ENCODE results near the gene PRSS2. TPM values are rescaled to one million over a fixed set of nuclear protein-coding genes. Genes with fewer than 3 reads are reported as not detected.
"Not testable (repeated sequence)": the region's sequence is repeated elsewhere in the genome, so short reads cannot be mapped to it uniquely, and the experiment has no call there.

PRSS2 gene
- not detected for polyA plus RNA-seq (2012; ENCODE audit: insufficient read depth, insufficient read length, low read depth)

DNA sequence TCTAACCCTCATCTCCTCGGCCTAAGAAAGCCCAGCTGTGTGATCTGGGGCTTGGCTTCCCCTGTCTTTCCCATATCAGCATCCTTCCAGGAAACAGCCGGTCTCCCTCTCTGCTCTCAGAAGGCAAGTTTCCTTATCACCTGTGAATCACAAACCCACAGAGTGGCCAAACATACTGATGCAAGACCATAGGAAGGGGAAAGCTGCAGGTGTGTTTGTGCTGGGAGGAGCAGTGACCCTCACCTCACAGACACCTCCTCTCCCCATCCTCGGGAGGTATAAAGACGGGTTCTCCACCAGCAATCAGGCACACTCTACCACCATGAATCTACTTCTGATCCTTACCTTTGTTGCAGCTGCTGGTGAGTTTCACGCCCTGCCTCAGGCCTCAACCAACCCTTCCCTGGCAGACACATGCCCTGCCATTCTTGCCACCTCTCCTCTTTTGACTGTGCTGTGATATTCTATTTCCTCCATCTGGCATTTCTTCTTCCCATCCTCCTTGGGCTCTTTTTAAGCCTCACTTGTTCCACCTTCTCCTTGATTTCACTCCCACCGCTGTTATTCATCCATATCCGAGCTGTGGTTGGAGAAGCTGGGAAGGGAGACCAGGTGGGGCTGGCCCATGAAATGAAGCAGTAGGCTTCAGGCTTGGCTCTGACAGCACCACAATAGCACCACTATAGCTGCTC, at the start of gene PRSS2:
Gene PRSS2 (plus strand): TSS at position 310 of the 692 bp plus-strand sequence. CDS start 13 bp downstream, at position 323.
- Histone ChIP-seq H3K27me3 (no peaks in the 10 kb centered on the region), H3K9me3 (no peaks in the 10 kb centered on the region), H3K4me3 (ENCODE audit: low read depth, low read length) (no peak within 1 kb of the TSS), H3K36me3 (no peaks in the 10 kb centered on the region), H3K4me1 (no peaks in the 10 kb centered on the region)
- TF ChIP-seq, protein P1, sequence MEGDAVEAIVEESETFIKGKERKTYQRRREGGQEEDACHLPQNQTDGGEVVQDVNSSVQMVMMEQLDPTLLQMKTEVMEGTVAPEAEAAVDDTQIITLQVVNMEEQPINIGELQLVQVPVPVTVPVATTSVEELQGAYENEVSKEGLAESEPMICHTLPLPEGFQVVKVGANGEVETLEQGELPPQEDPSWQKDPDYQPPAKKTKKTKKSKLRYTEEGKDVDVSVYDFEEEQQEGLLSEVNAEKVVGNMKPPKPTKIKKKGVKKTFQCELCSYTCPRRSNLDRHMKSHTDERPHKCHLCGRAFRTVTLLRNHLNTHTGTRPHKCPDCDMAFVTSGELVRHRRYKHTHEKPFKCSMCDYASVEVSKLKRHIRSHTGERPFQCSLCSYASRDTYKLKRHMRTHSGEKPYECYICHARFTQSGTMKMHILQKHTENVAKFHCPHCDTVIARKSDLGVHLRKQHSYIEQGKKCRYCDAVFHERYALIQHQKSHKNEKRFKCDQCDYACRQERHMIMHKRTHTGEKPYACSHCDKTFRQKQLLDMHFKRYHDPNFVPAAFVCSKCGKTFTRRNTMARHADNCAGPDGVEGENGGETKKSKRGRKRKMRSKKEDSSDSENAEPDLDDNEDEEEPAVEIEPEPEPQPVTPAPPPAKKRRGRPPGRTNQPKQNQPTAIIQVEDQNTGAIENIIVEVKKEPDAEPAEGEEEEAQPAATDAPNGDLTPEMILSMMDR (IDR thresholded peaks at IDR 0.05; ENCODE audit: low read depth, low read length) = no peak
- no peak for DNase-seq

DNA sequence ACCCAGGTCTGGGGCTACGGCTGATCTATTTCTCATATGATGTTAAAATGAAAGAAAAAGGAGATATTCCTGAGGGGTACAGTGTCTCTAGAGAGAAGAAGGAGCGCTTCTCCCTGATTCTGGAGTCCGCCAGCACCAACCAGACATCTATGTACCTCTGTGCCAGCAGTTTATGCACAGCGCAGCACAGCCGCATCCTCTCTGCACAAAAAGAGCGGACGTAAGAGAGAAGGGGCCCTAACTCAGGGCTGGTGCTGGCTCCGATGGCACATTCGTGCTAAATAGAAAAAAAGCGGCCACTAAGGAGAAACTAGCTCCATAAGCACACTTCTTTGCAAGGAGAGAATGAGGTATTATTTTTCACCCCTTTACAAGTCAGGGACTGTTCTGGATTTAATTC, 49.8 kb upstream of the PRSS2 start:
- DNase-seq = no peak
- Histone ChIP-seq H3K27me3 (no peaks in the 10 kb centered on the region), H3K4me3 (ENCODE audit: low read depth, low read length) (no peak overlapping the region), H3K36me3 (no peaks in the 10 kb centered on the region), H3K4me1 (no peaks in the 10 kb centered on the region), H3K9me3 (no peaks in the 10 kb centered on the region)
- TF ChIP-seq, protein P1 (IDR thresholded peaks at IDR 0.05; ENCODE audit: low read depth, low read length) = no peak

DNA sequence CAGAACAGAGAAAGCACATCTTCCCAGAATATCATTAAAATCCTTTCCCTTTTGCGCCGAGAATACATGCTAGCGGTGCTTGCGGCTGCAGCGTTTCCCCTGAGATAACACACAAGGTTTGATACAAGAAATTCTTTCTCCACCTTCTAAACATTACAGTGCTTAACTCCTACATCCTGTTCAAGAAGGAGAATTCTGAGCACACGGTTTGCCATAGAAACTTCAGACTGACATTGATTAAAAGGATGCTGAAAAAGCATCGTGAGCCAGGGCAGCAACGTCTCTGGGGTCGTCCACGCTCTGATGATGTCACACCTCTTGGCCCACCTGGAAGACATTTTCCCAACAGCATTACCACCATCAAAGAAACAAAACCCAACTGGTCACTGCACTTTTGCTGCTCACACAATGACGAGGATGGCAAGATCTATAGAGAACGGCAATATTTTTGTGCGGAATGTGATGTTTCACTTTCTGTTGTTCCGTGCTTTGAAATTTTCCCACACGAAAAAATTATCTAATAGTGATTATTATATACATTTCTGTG, 48.4 kb upstream of the PRSS2 start:
- TF ChIP-seq, protein P1 (IDR thresholded peaks at IDR 0.05; ENCODE audit: low read depth, low read length) = no peak
- Histone ChIP-seq H3K36me3 (no peaks in the 10 kb centered on the region), H3K4me3 (ENCODE audit: low read depth, low read length) (no peak overlapping the region), H3K27me3 (no peaks in the 10 kb centered on the region), H3K4me1 (no peaks in the 10 kb centered on the region), H3K9me3 (no peaks in the 10 kb centered on the region)
- no peak for DNase-seq

DNA sequence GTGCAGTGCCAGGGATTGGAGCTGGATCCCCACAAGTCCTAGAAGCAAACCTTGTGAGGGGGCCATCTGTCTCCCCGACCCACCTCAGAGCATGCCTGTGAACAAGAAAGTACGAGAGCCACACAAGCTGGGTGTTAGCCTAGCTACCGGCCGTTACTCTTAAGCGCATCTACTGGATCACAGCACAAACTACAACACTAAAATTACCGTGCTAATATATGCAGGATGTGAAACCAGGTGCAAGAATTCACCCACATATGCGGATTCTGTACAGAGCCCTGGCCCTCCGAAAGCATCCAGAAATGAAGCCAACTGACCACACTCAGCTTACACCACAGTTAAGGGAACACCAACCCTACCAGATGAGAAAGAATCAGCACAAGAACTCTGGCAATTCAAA, 37.5 kb upstream of the PRSS2 start:
- H3K4me1 ChIP-seq = no peaks in the 10 kb centered on the region
- H3K4me3 ChIP-seq (ENCODE audit: low read depth, low read length) = no peak overlapping the region
- H3K9me3 ChIP-seq = no peaks in the 10 kb centered on the region
- H3K36me3 ChIP-seq = no peaks in the 10 kb centered on the region
- DNase-seq = no peak
- H3K27me3 ChIP-seq = no peaks in the 10 kb centered on the region
- TF ChIP-seq, protein P1 (IDR thresholded peaks at IDR 0.05; ENCODE audit: low read depth, low read length) = no peak

DNA sequence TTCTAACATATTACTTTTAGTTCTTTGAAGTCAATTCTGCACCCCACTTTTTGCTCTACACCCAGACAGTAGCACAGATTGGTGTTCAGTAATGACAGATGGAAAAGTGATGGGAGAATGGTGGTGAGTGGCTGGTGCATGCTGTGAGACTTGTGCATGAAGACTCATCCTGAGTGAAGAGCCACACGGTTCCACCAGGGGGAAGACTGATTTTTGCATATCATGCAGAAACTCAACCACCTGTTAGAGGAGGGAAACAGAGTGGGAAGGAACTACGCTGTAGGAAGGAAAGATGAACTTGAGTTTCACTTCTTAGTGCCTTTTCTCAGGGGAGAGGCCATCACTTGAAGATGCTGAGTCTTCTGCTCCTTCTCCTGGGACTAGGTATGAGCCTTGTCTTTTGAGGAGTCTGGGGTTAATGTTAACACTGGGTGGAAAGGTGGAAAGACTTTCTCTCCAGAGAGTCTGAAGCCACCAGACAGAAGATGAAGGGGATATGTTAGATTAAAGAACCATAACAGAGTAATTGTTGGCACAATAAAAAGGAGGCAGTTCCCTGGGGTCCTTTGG, 30.8 kb upstream of the PRSS2 start:
- Histone ChIP-seq H3K36me3 (no peaks in the 10 kb centered on the region), H3K4me1 (no peaks in the 10 kb centered on the region), H3K9me3 (no peaks in the 10 kb centered on the region), H3K4me3 (ENCODE audit: low read depth, low read length) (no peak overlapping the region), H3K27me3 (no peaks in the 10 kb centered on the region)
- TF ChIP-seq, protein P1 (IDR thresholded peaks at IDR 0.05; ENCODE audit: low read depth, low read length) = no peak
- no peak for DNase-seq

DNA sequence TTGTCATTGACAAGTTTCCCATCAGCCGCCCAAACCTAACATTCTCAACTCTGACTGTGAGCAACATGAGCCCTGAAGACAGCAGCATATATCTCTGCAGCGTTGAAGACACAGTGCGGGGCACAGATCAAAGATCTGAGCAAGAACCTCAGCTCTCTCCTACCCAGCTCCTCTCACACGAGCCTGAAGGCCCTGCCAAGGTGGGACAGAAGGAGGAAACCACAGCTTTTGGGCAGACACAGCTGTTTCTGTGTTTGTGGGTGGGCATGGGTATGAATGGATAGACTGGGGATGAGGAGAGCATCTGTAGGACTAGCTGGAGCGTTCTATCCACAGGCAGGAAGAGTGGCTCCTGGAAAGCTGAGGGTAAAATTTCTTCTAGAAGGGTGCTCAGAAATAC, 30.0 kb upstream of the PRSS2 start:
- Histone ChIP-seq H3K4me1 (no peaks in the 10 kb centered on the region), H3K36me3 (no peaks in the 10 kb centered on the region), H3K9me3 (no peaks in the 10 kb centered on the region), H3K4me3 (ENCODE audit: low read depth, low read length) (no peak overlapping the region), H3K27me3 (no peaks in the 10 kb centered on the region)
- TF ChIP-seq, protein P1 (IDR thresholded peaks at IDR 0.05; ENCODE audit: low read depth, low read length) = no peak
- DNase-seq = no peak

DNA sequence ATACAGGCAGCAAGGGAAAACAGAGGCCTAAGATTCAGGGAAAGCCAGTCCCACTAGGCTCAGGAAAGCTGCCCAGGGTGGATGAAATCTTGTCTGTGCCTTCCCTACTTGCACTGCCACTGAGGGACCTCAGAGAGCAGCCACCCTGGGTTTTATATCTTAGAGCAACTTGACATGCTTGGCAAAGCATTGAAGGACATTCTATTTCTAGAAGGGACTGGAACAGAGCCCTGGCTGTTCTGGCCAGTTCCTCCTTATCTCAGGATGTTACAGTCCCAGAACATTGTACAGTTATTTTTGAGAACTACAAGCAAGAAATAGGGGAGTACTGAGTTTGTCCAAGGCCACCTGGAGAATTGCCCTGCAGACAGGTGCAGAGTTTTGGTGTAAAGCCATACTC, 28.8 kb upstream of the PRSS2 start:
- not testable (repeated sequence) for H3K27me3 ChIP-seq; H3K4me3 ChIP-seq (ENCODE audit: low read depth, low read length); DNase-seq

More for the DNA sequence above, 28.8 kb upstream of the PRSS2 start:
- not testable (repeated sequence) for H3K4me1 ChIP-seq, H3K36me3 ChIP-seq, H3K9me3 ChIP-seq
